Ovary (tissue), 3 donors: ENCODE data around the gene CALHM4.

Experiments
- CTCF ChIP-seq, 3 donors: fragments of 450-650 bp in 2 of 3; fragments of 200-600 bp in 1 of 3; IDR thresholded peaks; one replicate each; pipeline versions ENCODE4 v1.5.1 to v1.8.0; 2016 to 2022; ENCODE audit warnings: antibody characterized with exemption in 3 of 3, mild to moderate bottlenecking in 1 of 3
- EP300 ChIP-seq: sonication (generic); formaldehyde crosslinking; IDR thresholded peaks from one replicate; pipeline ENCODE4 v1.6.1; 2017; ENCODE audit warnings: antibody characterized with exemption
- POLR2A ChIP-seq: fragments of 450-650 bp; IDR thresholded peaks from one replicate; pipeline ENCODE4 v1.6.1; 2017; ENCODE audit warnings: antibody characterized with exemption, mild to moderate bottlenecking, moderate library complexity
- donor health status: DM: no; HTN: no; CAD: no.

GRCh38 chr6:116575227-116575626, 21.7 kb downstream of the CALHM4 start:
- TF ChIP-seq CTCF (IDR thresholded peaks at IDR 0.05) (no peak), POLR2A (no peak), EP300 (no peak)
